KMS-11 (cell line): Measurements from ENCODE around the gene PAK6.

Source experiments
- H2AFZ ChIP-seq: fragments of 200-600 bp; sonication (generic); 2 replicates; pipeline ENCODE4 v1.6.1; 2016; ENCODE audit warnings: antibody characterized with exemption, mixed run types, low read depth
- H3K27ac ChIP-seq: fragments of 200-600 bp; sonication (generic); 2 replicates; pipeline ENCODE4 v1.6.1; 2016; ENCODE audit warnings: mild to moderate bottlenecking, mixed run types
- H3K27me3 ChIP-seq: fragments of 200-600 bp; sonication (generic); 2 replicates; pipeline ENCODE4 v1.6.1; 2017; ENCODE audit warnings: mild to moderate bottlenecking, low read depth, mixed run types, moderate library complexity; ENCODE audit not compliant: insufficient read depth
- H3K36me3 ChIP-seq: fragments of 200-600 bp; sonication (generic); 2 replicates; pipeline ENCODE4 v1.6.1; 2017; ENCODE audit warnings: mild to moderate bottlenecking, mixed run types; ENCODE audit not compliant: insufficient read depth
- H3K4me1 ChIP-seq: fragments of 200-600 bp; sonication (generic); 2 replicates; pipeline ENCODE4 v1.6.1; 2016; ENCODE audit warnings: mild to moderate bottlenecking, low read depth, mixed run types; ENCODE audit not compliant: poor library complexity, severe bottlenecking
- H3K4me2 ChIP-seq: fragments of 200-600 bp; sonication (generic); 2 replicates; pipeline ENCODE4 v1.7.0; 2016; ENCODE audit warnings: mild to moderate bottlenecking, mixed run types
- H3K4me3 ChIP-seq: fragments of 200-600 bp; sonication (generic); IDR thresholded peaks from 2 replicates; pipeline ENCODE4 v1.6.1; 2017; ENCODE audit warnings: low read depth, low read length, mixed read lengths; ENCODE audit not compliant: insufficient read depth
- H3K79me2 ChIP-seq: fragments of 200-600 bp; sonication (generic); 2 replicates; pipeline ENCODE4 v1.6.1; 2016; ENCODE audit warnings: low read depth, mixed run types; ENCODE audit not compliant: insufficient read depth
- H3K9ac ChIP-seq: fragments of 200-600 bp; sonication (generic); 2 replicates; pipeline ENCODE4 v1.6.1; 2016; ENCODE audit warnings: mild to moderate bottlenecking, mixed run types
- H4K20me1 ChIP-seq: fragments of 200-600 bp; sonication (generic); 2 replicates; pipeline ENCODE4 v1.6.1; 2016; ENCODE audit warnings: mild to moderate bottlenecking, mixed run types; ENCODE audit not compliant: insufficient read depth
- TF ChIP-seq, protein P1 (sequence below): fragments of 200-600 bp; sonication (generic); conservative IDR thresholded peaks from 2 replicates; pipeline ENCODE4 v1.6.1; 2017; ENCODE audit warnings: low read depth, mild to moderate bottlenecking, antibody characterized with exemption, low read length, moderate library complexity, mixed read lengths

The PAK6 gene

DNA sequence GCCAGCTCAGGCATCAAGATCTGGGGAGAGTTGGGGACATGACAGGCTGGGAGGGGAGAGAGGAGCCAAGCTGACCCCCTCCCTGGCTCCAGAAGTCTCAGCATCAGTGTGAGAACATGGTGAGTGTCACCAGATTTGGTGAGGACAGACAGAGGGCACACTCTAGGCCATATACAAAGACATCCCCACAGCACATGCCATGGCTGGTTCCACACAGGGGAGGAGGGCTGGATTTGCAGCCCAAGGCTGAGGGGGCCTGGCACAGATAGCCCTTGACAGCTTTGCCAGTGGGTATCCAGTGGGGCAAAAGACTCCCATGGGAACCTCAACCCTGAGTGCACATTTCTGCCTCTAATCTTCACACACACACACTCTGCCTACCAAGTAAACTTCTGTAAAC, 54.1 kb downstream of the PAK6 start:
- H3K9ac ChIP-seq, result no peak overlapping the region
- TF ChIP-seq, protein P1, sequence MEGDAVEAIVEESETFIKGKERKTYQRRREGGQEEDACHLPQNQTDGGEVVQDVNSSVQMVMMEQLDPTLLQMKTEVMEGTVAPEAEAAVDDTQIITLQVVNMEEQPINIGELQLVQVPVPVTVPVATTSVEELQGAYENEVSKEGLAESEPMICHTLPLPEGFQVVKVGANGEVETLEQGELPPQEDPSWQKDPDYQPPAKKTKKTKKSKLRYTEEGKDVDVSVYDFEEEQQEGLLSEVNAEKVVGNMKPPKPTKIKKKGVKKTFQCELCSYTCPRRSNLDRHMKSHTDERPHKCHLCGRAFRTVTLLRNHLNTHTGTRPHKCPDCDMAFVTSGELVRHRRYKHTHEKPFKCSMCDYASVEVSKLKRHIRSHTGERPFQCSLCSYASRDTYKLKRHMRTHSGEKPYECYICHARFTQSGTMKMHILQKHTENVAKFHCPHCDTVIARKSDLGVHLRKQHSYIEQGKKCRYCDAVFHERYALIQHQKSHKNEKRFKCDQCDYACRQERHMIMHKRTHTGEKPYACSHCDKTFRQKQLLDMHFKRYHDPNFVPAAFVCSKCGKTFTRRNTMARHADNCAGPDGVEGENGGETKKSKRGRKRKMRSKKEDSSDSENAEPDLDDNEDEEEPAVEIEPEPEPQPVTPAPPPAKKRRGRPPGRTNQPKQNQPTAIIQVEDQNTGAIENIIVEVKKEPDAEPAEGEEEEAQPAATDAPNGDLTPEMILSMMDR, result no peak
- H3K79me2 ChIP-seq, result no peaks in the 10 kb centered on the region
- H3K27ac ChIP-seq, result no peak overlapping the region
- H3K4me3 ChIP-seq, result no peak overlapping the region
- H3K36me3 ChIP-seq, result no peaks in the 10 kb centered on the region
- H4K20me1 ChIP-seq, result no peaks in the 10 kb centered on the region
- peaks cover 43% of the 10 kb centered on the region; the same call in 1 of the 2 replicates for H3K27me3 ChIP-seq
- H3K4me2 ChIP-seq, result no peak overlapping the region
- no peak overlapping the region for H2AFZ ChIP-seq
- H3K4me1 ChIP-seq, result no peaks in the 10 kb centered on the region

DNA sequence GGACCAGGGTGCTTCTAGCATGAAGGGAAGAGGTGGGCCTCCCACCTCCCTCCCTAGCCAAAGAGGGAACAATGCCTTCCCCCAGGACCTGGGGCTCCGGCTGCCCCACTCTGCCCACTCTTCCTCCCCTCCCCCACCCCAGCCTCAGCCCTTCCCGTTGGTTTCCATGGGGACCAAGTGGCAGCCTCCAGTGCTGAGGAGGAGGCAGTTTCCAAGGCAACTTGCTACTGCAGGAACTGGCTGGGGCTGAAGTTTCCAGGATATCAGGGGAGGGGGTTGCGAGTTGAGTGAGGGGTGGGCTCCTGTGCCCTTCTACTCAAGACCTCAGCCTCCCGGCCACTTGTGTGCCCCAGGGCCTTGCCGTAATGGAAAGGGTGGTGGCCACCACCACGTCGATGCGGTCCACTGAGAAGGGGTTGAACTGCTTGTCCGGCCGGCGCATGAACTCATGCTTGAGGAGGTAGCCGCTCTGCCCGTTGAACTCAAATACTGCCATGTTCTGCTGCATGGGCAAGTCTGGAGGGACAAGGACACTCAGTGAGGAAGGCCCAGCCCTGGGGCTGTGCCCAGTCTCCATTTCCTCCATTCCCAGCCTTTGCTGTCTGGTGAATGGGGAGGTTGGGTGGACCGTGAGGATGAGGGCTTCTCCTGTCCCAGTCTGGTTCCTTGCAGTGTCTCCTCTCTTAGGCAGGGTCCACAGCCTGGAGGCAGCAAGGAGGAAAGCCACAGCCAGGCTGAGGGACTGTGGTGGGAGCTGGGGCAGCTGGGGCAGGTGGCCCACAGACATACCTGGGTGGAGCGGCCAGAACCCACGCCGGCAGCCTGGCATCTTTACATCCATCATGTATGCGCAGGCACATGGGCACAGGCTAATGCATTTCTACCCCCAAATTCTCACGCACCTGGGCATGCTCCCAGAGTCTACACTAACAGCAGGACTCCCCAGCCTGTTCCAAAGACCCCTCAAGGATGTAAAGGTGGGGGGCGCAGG, 55.3 kb downstream of the PAK6 start:
- no peak overlapping the region for H2AFZ ChIP-seq
- H3K4me3 ChIP-seq, result no peak overlapping the region
- no peaks in the 10 kb centered on the region for H3K4me1 ChIP-seq
- no peak overlapping the region for H3K9ac ChIP-seq
- H3K79me2 ChIP-seq, result no peaks in the 10 kb centered on the region
- H3K36me3 ChIP-seq, result no peaks in the 10 kb centered on the region
- no peaks in the 10 kb centered on the region for H4K20me1 ChIP-seq
- H3K4me2 ChIP-seq, result no peak overlapping the region
- TF ChIP-seq, protein P1, result no peak
- peaks cover 43% of the 10 kb centered on the region; the same call in 1 of the 2 replicates for H3K27me3 ChIP-seq
- no peak overlapping the region for H3K27ac ChIP-seq

DNA sequence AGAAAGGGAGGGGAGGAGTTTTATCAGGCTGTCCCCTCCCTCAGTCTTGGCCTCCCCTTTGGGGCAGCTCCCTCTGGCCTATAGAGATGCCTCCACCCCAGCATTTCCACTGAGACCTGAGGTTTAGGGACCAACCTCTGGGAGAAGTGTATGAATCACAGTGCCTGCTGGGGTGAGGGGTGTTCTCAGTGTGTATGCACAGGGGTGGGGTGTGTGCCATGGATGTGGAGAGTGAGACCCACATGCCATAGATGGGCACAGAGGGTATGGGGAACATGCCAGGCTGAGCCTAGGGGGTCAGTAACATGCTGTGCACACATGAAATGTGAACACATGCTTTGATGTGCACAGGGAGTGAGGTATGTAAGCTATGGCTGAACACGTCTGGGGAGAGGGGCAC, 56.4 kb downstream of the PAK6 start:
- Histone ChIP-seq H3K27ac (no peak overlapping the region), H3K4me2 (no peak overlapping the region), H3K27me3 (peaks cover 43% of the 10 kb centered on the region; the same call in 1 of the 2 replicates), H3K9ac (no peak overlapping the region), H4K20me1 (no peaks in the 10 kb centered on the region), H3K4me3 (no peak overlapping the region), H3K4me1 (no peaks in the 10 kb centered on the region), H2AFZ (no peak overlapping the region), H3K36me3 (no peaks in the 10 kb centered on the region), H3K79me2 (no peaks in the 10 kb centered on the region)
- TF ChIP-seq, protein P1, result no peak

DNA sequence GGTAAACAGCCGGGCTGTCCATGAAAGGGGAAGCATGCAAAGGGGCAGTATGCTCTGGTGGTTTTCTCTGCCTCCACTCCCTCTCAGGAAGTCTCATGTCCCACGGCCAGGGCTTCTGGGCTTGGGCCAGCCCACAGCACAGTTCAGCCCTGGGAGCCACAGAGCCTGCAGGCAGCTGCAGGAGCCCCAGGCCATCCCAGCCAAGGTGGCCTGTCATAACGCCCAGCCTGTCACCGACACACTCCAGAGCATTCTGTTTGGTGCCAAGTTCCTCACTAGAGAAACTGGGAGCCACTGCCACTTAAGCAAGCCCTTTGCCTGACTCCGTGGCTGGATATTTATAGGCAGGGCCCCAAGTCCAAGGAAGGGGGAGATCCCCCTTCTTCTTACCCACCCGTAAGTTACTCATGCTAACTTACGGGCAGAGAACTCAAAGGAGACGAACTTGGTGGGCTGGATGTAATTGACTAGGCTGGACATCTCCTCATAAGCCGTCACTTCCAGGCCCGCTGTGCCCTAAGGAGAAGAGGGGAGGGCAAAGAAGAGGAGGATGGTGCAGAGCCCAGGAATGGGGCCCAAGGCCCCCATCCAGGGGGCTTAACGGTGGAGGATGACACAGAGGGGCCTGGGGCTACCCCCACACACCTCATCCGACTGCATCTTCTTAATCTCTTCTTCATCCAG, 57.2 kb downstream of the PAK6 start:
- Histone ChIP-seq H3K36me3 (no peaks in the 10 kb centered on the region), H3K4me3 (no peak overlapping the region), H4K20me1 (no peaks in the 10 kb centered on the region), H3K79me2 (no peaks in the 10 kb centered on the region), H2AFZ (no peak overlapping the region), H3K9ac (no peak overlapping the region), H3K27ac (no peak overlapping the region), H3K4me2 (no peak overlapping the region), H3K4me1 (no peaks in the 10 kb centered on the region), H3K27me3 (peaks cover 40% of the 10 kb centered on the region; the same call in 1 of the 2 replicates)
- TF ChIP-seq, protein P1, result no peak
